ENCODE data around the gene BPIFB3. TPM values are rescaled to one million over a fixed set of nuclear protein-coding genes. Genes with fewer than 3 reads are reported as not detected.

Gene BPIFB3
- total RNA-seq, 2 donors from 2014 or later, result not detected

DNA sequence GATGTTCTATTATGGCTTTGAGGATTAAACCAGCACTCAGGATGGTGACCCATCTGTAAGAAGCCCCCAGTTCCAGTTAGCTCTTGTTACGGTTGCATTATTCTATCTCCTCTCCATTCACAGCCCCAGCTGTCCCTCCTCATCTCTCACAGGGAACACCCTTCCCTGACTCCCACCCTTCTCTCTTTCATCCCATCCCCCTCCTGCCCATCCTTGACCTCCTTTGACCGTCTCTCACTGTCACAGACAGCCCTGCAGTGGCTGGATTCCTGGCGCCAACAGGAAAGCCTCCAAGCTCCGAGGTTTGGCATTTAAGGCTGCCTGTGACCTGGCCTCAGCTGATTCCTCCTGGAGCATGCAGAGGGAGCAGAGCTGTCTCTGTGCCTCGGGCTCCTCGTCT lies 21.6 kb downstream of the BPIFB3 start:
- Histone ChIP-seq H3K27me3 (no peaks in the 10 kb centered on the region), H3K36me3 (no peaks in the 10 kb centered on the region), H3K4me1 (no peaks in the 10 kb centered on the region), H3K9ac (ENCODE audit: low read depth in 2 of 2, low read length in 2 of 2) (no peak overlapping the region), H3K4me3 (no peak overlapping the region), H3K9me3 (no peaks in the 10 kb centered on the region), H3K27ac (no peak overlapping the region)
- TF ChIP-seq, protein P1, sequence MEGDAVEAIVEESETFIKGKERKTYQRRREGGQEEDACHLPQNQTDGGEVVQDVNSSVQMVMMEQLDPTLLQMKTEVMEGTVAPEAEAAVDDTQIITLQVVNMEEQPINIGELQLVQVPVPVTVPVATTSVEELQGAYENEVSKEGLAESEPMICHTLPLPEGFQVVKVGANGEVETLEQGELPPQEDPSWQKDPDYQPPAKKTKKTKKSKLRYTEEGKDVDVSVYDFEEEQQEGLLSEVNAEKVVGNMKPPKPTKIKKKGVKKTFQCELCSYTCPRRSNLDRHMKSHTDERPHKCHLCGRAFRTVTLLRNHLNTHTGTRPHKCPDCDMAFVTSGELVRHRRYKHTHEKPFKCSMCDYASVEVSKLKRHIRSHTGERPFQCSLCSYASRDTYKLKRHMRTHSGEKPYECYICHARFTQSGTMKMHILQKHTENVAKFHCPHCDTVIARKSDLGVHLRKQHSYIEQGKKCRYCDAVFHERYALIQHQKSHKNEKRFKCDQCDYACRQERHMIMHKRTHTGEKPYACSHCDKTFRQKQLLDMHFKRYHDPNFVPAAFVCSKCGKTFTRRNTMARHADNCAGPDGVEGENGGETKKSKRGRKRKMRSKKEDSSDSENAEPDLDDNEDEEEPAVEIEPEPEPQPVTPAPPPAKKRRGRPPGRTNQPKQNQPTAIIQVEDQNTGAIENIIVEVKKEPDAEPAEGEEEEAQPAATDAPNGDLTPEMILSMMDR (IDR thresholded peaks at IDR 0.05), result no peak
- intact Hi-C loops (cut with DNase I), result no loop called here
- DNase-seq, result no peak

DNA sequence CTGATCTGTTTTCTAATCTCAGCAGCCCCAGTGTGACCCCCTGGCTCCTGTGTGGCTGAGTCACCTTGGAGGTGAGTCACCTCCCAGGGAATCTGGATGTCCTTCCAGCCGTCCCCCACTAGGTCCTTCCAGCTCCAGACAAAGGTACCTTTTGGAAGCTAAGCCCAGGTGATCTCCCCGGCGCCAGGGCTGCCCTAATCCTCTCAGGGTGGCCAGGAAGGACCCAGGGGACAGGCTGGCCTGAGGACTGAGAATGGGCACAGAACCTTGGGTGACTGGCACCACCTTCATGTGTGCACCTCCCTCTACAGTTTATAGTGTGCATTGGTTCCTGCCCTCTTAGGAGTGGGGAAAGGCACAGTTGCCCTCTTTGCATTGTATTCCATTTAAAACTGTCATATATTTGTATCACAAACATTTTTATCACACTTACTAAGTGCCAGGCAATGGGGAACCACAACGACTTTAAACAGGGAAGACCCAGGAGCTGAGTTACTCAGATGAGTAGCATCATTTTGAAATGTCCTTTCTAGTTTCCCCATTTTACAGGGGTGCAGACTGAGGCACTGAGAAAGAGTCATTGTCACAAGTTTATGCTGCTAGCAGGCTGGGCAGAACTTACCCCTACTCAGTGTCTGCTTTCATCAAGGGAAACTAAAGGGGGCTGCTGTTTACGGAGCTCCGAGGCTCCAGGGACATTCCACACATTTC lies 23.1 kb downstream of the BPIFB3 start:
- DNase-seq, result no peak
- TF ChIP-seq, protein P1 (IDR thresholded peaks at IDR 0.05), result no peak
- Histone ChIP-seq H3K9me3 (no peaks in the 10 kb centered on the region), H3K4me1 (no peaks in the 10 kb centered on the region), H3K27ac (no peak overlapping the region), H3K4me3 (no peak overlapping the region), H3K9ac (ENCODE audit: low read depth in 2 of 2, low read length in 2 of 2) (no peak overlapping the region), H3K36me3 (no peaks in the 10 kb centered on the region), H3K27me3 (no peaks in the 10 kb centered on the region)
- intact Hi-C loops (cut with DNase I), result no loop called here

DNA sequence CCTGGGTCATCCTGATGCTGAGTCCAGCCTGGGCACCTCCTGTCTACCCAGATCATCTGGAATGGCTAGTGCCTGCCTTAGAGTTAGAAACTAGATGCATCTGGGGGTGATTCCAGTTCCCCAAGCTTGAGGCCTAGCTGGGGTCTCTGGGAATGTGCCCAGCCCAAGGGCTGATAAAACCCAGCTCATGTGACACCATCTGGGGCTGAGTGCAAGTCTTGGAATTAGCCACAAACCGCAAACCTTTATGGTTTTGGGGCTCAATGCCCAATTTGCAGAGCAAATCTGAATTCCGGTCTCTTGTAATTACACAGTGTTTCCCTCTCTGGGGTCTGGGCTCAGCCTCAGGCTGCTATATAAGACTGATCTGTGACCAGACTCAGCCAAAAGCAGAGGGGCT lies 25.6 kb downstream of the BPIFB3 start, which contains the start of gene BPIFB4:
TSS of gene BPIFB4 (plus strand) at position 385 of the 400 bp plus-strand sequence. CDS start 1,884 bp downstream, outside the sequence.
- no peaks in the 10 kb centered on the region for H3K36me3 ChIP-seq
- H3K9ac ChIP-seq (ENCODE audit: low read depth in 2 of 2, low read length in 2 of 2), result no peak within 1 kb of the TSS
- no peak for DNase-seq
- TF ChIP-seq, protein P1 (IDR thresholded peaks at IDR 0.05), result no peak
- H3K27ac ChIP-seq, result no peak within 1 kb of the TSS
- no peaks in the 10 kb centered on the region for H3K9me3 ChIP-seq
- H3K4me3 ChIP-seq, result no peak within 1 kb of the TSS
- no peaks in the 10 kb centered on the region for H3K27me3 ChIP-seq
- intact Hi-C loops (cut with DNase I), result no loop called here
- H3K4me1 ChIP-seq, result no peaks in the 10 kb centered on the region

DNA sequence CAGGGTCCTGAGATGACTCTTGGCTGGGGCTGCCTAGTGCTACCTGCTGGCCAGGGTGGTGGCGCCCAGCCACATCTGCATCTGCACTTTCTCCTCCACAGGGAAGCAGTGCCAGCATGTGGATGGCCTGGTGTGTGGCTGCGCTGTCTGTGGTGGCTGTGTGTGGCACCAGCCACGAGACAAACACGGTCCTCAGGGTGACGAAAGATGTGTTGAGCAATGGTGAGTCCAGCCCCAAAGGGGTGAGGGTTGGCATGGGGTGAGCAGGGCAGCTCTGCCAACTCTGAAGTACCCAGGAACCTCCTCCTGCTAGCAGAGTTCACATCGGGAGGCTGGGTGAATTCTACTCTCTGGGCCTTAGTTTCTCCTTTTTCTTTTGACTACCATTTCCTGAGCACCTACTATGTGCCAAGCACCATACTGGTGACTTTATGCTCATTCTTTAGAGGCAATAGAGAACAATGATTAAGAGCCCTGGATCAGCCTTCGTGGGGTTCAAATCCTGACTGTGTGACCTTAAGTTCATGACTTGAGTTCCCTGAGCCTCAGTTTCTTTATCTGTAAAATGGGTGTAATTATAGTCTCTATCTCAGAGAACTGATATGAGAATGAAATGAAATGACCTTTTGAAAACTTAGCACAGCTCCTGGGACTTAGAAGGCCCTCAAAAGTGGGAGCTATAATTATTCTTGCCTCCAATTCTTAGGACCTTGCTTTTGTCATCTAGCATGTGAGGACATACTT lies 27.9 kb downstream of the BPIFB3 start:
- H3K27me3 ChIP-seq, result no peaks in the 10 kb centered on the region

DNA sequence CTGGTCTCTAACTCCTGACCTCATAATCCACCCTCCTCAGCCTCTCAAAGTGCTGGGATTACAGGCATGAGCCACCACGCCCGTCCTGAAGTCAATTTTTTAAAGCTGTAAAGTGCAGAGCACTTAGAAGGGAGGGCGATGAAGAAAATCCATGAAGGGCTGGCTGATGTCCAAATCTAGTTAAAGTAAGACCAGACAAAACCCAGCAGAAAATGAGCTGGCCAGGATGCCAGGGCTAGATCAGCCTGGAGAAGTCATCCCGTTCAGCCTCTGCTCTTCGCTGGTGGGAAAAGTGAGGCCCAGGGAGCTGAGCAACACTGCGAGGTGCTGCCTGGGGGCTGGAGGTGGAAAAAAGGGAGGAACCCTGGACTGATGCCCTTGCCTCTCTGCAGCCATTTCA lies 28.8 kb downstream of the BPIFB3 start:
- H3K9ac ChIP-seq (ENCODE audit: low read depth in 2 of 2, low read length in 2 of 2), result no peak overlapping the region
- intact Hi-C loops (cut with DNase I), result no loop called here
- H3K27me3 ChIP-seq, result no peaks in the 10 kb centered on the region
- H3K36me3 ChIP-seq, result no peaks in the 10 kb centered on the region
- H3K27ac ChIP-seq, result no peak overlapping the region
- H3K9me3 ChIP-seq, result no peaks in the 10 kb centered on the region
- H3K4me1 ChIP-seq, result no peaks in the 10 kb centered on the region
- DNase-seq, result no peak
- H3K4me3 ChIP-seq, result no peak overlapping the region
- TF ChIP-seq, protein P1 (IDR thresholded peaks at IDR 0.05), result no peak

More for the DNA sequence above, 27.9 kb downstream of the BPIFB3 start:
- no peak for DNase-seq
- no peak overlapping the region for H3K9ac ChIP-seq (ENCODE audit: low read depth in 2 of 2, low read length in 2 of 2)
- TF ChIP-seq, protein P1 (IDR thresholded peaks at IDR 0.05), result no peak
- H3K9me3 ChIP-seq, result no peaks in the 10 kb centered on the region
- H3K4me3 ChIP-seq, result no peak overlapping the region
- H3K36me3 ChIP-seq, result no peaks in the 10 kb centered on the region
- H3K4me1 ChIP-seq, result no peaks in the 10 kb centered on the region
- intact Hi-C loops (cut with DNase I), result no loop called here
- H3K27ac ChIP-seq, result no peak overlapping the region
